ENCODE results near the gene SEC14L1. TPM values are rescaled to one million over a fixed set of nuclear protein-coding genes. Genes with fewer than 3 reads are reported as not detected.

The SEC14L1 gene
- total RNA-seq, 1 experiment from 2014 or later: 279 TPM

DNA sequence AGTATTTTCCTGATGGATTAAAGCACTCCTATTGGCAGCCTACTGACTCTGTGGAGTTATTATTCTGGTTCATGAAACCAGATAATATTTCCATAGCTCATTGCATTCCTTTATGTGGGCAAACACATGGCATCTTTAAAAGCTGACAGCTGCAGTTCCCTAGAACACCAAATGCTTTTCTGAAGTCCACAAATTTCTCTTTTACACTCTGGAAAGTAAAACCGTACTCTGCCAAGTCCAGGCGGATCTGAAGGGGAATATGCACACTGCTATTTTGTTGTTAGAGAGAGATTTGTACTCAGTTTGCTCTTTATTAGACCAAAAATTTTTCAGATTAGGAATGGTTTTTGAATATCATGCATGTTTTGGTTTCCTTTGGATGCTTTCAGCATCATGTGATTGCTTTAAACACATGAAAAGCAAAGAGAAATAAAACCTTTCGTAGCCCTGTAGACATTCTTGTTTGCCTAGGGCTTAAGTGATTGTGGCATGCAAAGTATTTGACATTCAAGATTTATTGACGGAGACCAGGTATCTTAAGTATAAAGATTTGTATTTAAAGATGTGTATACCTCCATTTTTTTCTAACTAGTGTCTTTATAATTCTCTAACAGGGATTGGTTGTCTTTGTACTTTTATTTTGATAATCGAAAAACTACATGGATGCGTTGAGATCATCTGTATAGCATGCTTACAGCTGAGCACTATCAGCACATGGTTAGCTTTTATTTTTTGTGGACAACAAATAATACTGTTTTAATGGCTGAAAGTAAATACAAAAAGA lies 19.5 kb downstream of the SEC14L1 start:
- ChIA-PET CTCF (no interaction called here), POLR2A (interaction anchor here (0.6 kb wide), 1 partner anchor 18 kb away, joined by 14 read pairs; no protein-coding TSS in a partner anchor)
- H3K4me3 ChIP-seq (ENCODE audit: low read depth in 2 of 2, low read length in 2 of 2): no peak overlapping the region
- H3K27me3 ChIP-seq (ENCODE audit: control insufficient read depth, insufficient read depth, low read length): no peaks in the 10 kb centered on the region
- peaks cover 44% of the 10 kb centered on the region for H3K4me1 ChIP-seq (ENCODE audit: control insufficient read depth, insufficient read depth, low read length)
- in situ Hi-C loops (cut with HindIII; ENCODE audit: low pct_unique_long_range_greater_than_20kb, low sequenced_read_pairs): no loop called here
- ATAC-seq (0 out of 2 replicates have a peak, but pooled peaks have one; percentile 36), DNase-seq (ENCODE audit: low read depth, low spot score) (no peak)
- BruUV-seq (replicated peaks): no TSS peak
- intact Hi-C loops (cut with micrococcal nuclease; ENCODE audit: unreplicated experiment): no loop called here
- H3K9me3 ChIP-seq (ENCODE audit: control insufficient read depth, insufficient read depth, low read depth, low read length): no peaks in the 10 kb centered on the region
- peak overlapping the region; percentile 66 for H3K27ac ChIP-seq (ENCODE audit: low read length)
- TF ChIP-seq SIN3A (IDR thresholded peaks at IDR 0.05; ENCODE audit: borderline replicate concordance, insufficient read depth, low read depth, low read length) (no peak), POLR2AphosphoS5 (IDR thresholded peaks at IDR 0.05; ENCODE audit: low read depth, low read length) (no peak), TCF7L2 (IDR thresholded peaks at IDR 0.05; ENCODE audit: low read depth, low read length) (no peak)
- TF ChIP-seq, protein P1, sequence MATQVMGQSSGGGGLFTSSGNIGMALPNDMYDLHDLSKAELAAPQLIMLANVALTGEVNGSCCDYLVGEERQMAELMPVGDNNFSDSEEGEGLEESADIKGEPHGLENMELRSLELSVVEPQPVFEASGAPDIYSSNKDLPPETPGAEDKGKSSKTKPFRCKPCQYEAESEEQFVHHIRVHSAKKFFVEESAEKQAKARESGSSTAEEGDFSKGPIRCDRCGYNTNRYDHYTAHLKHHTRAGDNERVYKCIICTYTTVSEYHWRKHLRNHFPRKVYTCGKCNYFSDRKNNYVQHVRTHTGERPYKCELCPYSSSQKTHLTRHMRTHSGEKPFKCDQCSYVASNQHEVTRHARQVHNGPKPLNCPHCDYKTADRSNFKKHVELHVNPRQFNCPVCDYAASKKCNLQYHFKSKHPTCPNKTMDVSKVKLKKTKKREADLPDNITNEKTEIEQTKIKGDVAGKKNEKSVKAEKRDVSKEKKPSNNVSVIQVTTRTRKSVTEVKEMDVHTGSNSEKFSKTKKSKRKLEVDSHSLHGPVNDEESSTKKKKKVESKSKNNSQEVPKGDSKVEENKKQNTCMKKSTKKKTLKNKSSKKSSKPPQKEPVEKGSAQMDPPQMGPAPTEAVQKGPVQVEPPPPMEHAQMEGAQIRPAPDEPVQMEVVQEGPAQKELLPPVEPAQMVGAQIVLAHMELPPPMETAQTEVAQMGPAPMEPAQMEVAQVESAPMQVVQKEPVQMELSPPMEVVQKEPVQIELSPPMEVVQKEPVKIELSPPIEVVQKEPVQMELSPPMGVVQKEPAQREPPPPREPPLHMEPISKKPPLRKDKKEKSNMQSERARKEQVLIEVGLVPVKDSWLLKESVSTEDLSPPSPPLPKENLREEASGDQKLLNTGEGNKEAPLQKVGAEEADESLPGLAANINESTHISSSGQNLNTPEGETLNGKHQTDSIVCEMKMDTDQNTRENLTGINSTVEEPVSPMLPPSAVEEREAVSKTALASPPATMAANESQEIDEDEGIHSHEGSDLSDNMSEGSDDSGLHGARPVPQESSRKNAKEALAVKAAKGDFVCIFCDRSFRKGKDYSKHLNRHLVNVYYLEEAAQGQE (IDR thresholded peaks at IDR 0.05; ENCODE audit: insufficient read depth in 1 of 2, low read depth in 2 of 2, low read length in 1 of 2): no peak
- TF ChIP-seq, protein P2, sequence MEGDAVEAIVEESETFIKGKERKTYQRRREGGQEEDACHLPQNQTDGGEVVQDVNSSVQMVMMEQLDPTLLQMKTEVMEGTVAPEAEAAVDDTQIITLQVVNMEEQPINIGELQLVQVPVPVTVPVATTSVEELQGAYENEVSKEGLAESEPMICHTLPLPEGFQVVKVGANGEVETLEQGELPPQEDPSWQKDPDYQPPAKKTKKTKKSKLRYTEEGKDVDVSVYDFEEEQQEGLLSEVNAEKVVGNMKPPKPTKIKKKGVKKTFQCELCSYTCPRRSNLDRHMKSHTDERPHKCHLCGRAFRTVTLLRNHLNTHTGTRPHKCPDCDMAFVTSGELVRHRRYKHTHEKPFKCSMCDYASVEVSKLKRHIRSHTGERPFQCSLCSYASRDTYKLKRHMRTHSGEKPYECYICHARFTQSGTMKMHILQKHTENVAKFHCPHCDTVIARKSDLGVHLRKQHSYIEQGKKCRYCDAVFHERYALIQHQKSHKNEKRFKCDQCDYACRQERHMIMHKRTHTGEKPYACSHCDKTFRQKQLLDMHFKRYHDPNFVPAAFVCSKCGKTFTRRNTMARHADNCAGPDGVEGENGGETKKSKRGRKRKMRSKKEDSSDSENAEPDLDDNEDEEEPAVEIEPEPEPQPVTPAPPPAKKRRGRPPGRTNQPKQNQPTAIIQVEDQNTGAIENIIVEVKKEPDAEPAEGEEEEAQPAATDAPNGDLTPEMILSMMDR (IDR thresholded peaks at IDR 0.05): no peak
- H3K36me3 ChIP-seq (ENCODE audit: control insufficient read depth, insufficient read depth, low read length): no peaks in the 10 kb centered on the region; the same call in 1 of the 2 replicates

DNA sequence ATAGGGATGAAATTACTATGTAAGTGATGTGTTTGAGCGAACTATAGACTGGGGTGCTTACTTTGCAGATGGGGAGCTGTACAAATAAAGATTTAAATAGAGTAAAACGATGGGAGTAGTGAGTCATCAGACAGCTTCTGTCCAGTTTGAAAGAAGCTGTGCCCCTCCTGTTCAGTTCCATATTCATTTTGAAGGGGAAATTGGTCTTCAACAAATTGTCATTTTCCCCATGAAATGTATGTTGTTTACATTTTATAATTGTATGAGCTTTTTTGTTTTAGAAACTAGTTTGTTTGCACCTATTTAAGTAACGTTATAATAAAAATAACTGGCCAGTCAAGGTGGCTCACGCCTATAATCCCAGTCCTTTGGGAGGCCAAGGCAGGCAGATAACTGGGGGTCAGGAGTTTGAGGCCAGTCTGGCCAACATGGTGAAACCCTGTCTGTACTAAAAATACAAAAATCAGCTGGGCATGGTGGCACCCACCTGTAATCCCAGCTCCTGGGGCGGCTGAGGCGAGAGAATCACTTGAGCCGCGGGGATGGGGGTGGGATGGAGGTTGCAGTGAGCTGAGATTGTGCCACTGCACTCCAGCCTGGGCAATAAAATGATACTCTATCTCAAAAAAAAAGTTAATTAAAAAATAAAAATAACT lies 20.2 kb downstream of the SEC14L1 start:
- Histone ChIP-seq H3K4me3 (ENCODE audit: low read depth in 2 of 2, low read length in 2 of 2) (no peak overlapping the region), H3K27ac (ENCODE audit: low read length) (peak overlapping the region; percentile 66), H3K27me3 (ENCODE audit: control insufficient read depth, insufficient read depth, low read length) (no peaks in the 10 kb centered on the region), H3K4me1 (ENCODE audit: control insufficient read depth, insufficient read depth, low read length) (peaks cover 38% of the 10 kb centered on the region), H3K9me3 (ENCODE audit: control insufficient read depth, insufficient read depth, low read depth, low read length) (no peaks in the 10 kb centered on the region), H3K36me3 (ENCODE audit: control insufficient read depth, insufficient read depth, low read length) (no peaks in the 10 kb centered on the region)
- ChIA-PET POLR2A (interaction anchor here (0.6 kb wide), 1 partner anchor 18 kb away, joined by 14 read pairs; no protein-coding TSS in a partner anchor), CTCF (no interaction called here)
- no peak for TF ChIP-seq TCF7L2 (IDR thresholded peaks at IDR 0.05; ENCODE audit: low read depth, low read length)
- TF ChIP-seq, protein P2 (IDR thresholded peaks at IDR 0.05): no peak
- TF ChIP-seq SIN3A (IDR thresholded peaks at IDR 0.05; ENCODE audit: borderline replicate concordance, insufficient read depth, low read depth, low read length): no peak
- TF ChIP-seq, protein P1 (IDR thresholded peaks at IDR 0.05; ENCODE audit: insufficient read depth in 1 of 2, low read depth in 2 of 2, low read length in 1 of 2): no peak
- TF ChIP-seq POLR2AphosphoS5 (IDR thresholded peaks at IDR 0.05; ENCODE audit: low read depth, low read length): no peak
- ATAC-seq (no peak), DNase-seq (ENCODE audit: low read depth, low spot score) (no peak)
- intact Hi-C loops (cut with micrococcal nuclease; ENCODE audit: unreplicated experiment): no loop called here
- in situ Hi-C loops (cut with HindIII; ENCODE audit: low pct_unique_long_range_greater_than_20kb, low sequenced_read_pairs): no loop called here
- no TSS peak for BruUV-seq (replicated peaks)
